Thyroid gland (tissue), 4 donors: Measurements from ENCODE around the gene NTRK2.

Source experiments
- POLR2A ChIP-seq, 2 donors: fragments of 450-650 bp; IDR thresholded peaks; one replicate each; pipeline ENCODE4 v1.6.1; 2017; ENCODE audit warnings: antibody characterized with exemption in 2 of 2, mild to moderate bottlenecking in 2 of 2, moderate library complexity in 1 of 2
- TF ChIP-seq, protein P1 (sequence below), 6 experiments: fragments of 200-600 bp in 3 of 6; fragments of 450-650 bp in 3 of 6; sonication (generic) in 3 of 6; IDR thresholded peaks; one replicate each; pipeline ENCODE4 v1.5.1; 2016 to 2019; ENCODE audit warnings: antibody characterized with exemption in 6 of 6, mild to moderate bottlenecking in 2 of 6, inconsistent platforms in 1 of 6, moderate library complexity in 1 of 6

GRCh38 chr9:84807431-84807830, 137.9 kb downstream of the NTRK2 start:
- no peak for TF ChIP-seq POLR2A (IDR thresholded peaks at IDR 0.05)
- TF ChIP-seq, protein P1, sequence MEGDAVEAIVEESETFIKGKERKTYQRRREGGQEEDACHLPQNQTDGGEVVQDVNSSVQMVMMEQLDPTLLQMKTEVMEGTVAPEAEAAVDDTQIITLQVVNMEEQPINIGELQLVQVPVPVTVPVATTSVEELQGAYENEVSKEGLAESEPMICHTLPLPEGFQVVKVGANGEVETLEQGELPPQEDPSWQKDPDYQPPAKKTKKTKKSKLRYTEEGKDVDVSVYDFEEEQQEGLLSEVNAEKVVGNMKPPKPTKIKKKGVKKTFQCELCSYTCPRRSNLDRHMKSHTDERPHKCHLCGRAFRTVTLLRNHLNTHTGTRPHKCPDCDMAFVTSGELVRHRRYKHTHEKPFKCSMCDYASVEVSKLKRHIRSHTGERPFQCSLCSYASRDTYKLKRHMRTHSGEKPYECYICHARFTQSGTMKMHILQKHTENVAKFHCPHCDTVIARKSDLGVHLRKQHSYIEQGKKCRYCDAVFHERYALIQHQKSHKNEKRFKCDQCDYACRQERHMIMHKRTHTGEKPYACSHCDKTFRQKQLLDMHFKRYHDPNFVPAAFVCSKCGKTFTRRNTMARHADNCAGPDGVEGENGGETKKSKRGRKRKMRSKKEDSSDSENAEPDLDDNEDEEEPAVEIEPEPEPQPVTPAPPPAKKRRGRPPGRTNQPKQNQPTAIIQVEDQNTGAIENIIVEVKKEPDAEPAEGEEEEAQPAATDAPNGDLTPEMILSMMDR (IDR thresholded peaks at IDR 0.05): no peak
